ENCODE data around the gene NUAK2. TPM values are rescaled to one million over a fixed set of nuclear protein-coding genes. Genes with fewer than 3 reads are reported as not detected.

Gene NUAK2
- total RNA-seq, 2 experiments from 2014 or later: 5.3 to 9.1 TPM

GRCh38 chr1:205309741-205310140 lies 11.8 kb downstream of the NUAK2 start:
- no peaks in the 10 kb centered on the region for H3K9me2 ChIP-seq (ENCODE audit: insufficient read depth, low read length)
- H3K9me3 ChIP-seq (ENCODE audit: low read length): no peaks in the 10 kb centered on the region
- ChIA-PET POLR2A (no interaction called here), CTCF (ENCODE audit: unreplicated experiment) (no interaction called here)
- no peak overlapping the region for H2AFZ ChIP-seq (ENCODE audit: low read length)
- intact Hi-C loops (cut with micrococcal nuclease; ENCODE audit: unreplicated experiment): loop anchor here (10.0 kb wide), 2 partner anchors 795 to 1985 kb away; partner anchors contain the start of gene MDM4
- no peak for DNase-seq (ENCODE audit: low spot score)
- H4K20me1 ChIP-seq (ENCODE audit: insufficient read depth, low read length): no peaks in the 10 kb centered on the region
- no peak overlapping the region for H3K4me2 ChIP-seq (ENCODE audit: low read length)
- H3K4me3 ChIP-seq (ENCODE audit: low read depth, low read length, poor library complexity, severe bottlenecking): no peak overlapping the region
- peaks cover 66% of the 10 kb centered on the region for H3K36me3 ChIP-seq (ENCODE audit: insufficient read depth, low read length)
- no peak for TF ChIP-seq EZH2phosphoT487 (IDR thresholded peaks at IDR 0.05; ENCODE audit: borderline replicate concordance, low read depth, low read length)
- TF ChIP-seq CTCF (conservative IDR thresholded peaks at IDR 0.05; ENCODE audit: low read length): no peak
- no TSS peak for BruUV-seq (replicated peaks)
- peaks cover 43% of the 10 kb centered on the region for H3K4me1 ChIP-seq (ENCODE audit: insufficient read depth, low read length, poor library complexity, severe bottlenecking)
- H3K79me2 ChIP-seq (ENCODE audit: insufficient read depth, low read depth, low read length): peaks cover 29% of the 10 kb centered on the region; the same call in 1 of the 2 replicates
- H3K27ac ChIP-seq (ENCODE audit: low read depth, low read length, poor library complexity, severe bottlenecking): no peak overlapping the region

GRCh38 chr1:205306929-205307566 lies 14.5 kb downstream of the NUAK2 start:
- H3K4me3 ChIP-seq (ENCODE audit: low read depth, low read length, poor library complexity, severe bottlenecking): no peak overlapping the region
- peaks cover 91% of the 10 kb centered on the region for H3K36me3 ChIP-seq (ENCODE audit: insufficient read depth, low read length)
- no peak overlapping the region for H3K4me2 ChIP-seq (ENCODE audit: low read length)
- no peak for TF ChIP-seq CTCF (conservative IDR thresholded peaks at IDR 0.05; ENCODE audit: low read length)
- no peak for TF ChIP-seq EZH2phosphoT487 (IDR thresholded peaks at IDR 0.05; ENCODE audit: borderline replicate concordance, low read depth, low read length)
- DNase-seq (ENCODE audit: low spot score): no peak
- H3K27ac ChIP-seq (ENCODE audit: low read depth, low read length, poor library complexity, severe bottlenecking): no peak overlapping the region
- intact Hi-C loops (cut with micrococcal nuclease; ENCODE audit: unreplicated experiment): no loop called here
- POLR2A ChIA-PET: interaction anchor here (1.3 kb wide), 1 partner anchor 20 kb away, joined by 3 read pairs; no protein-coding TSS in a partner anchor
- H3K4me1 ChIP-seq (ENCODE audit: insufficient read depth, low read length, poor library complexity, severe bottlenecking): peaks cover 21% of the 10 kb centered on the region
- H3K9me2 ChIP-seq (ENCODE audit: insufficient read depth, low read length): no peaks in the 10 kb centered on the region
- no TSS peak for BruUV-seq (replicated peaks)
- H2AFZ ChIP-seq (ENCODE audit: low read length): no peak overlapping the region
- no peaks in the 10 kb centered on the region for H3K9me3 ChIP-seq (ENCODE audit: low read length)
- no peaks in the 10 kb centered on the region for H4K20me1 ChIP-seq (ENCODE audit: insufficient read depth, low read length)
- peaks cover 2% of the 10 kb centered on the region; the same call in 1 of the 2 replicates for H3K79me2 ChIP-seq (ENCODE audit: insufficient read depth, low read depth, low read length)
- CTCF ChIA-PET (ENCODE audit: unreplicated experiment): no interaction called here

- ChIA-PET POLR2A (no interaction called here), CTCF (ENCODE audit: unreplicated experiment) (no interaction called here)
- H3K36me3 ChIP-seq (ENCODE audit: insufficient read depth, low read length): peaks cover 70% of the 10 kb centered on the region
- H3K4me1 ChIP-seq (ENCODE audit: insufficient read depth, low read length, poor library complexity, severe bottlenecking): peaks cover 29% of the 10 kb centered on the region
- no peaks in the 10 kb centered on the region for H4K20me1 ChIP-seq (ENCODE audit: insufficient read depth, low read length)
- TF ChIP-seq CTCF (conservative IDR thresholded peaks at IDR 0.05; ENCODE audit: low read length) (no peak), EZH2phosphoT487 (IDR thresholded peaks at IDR 0.05; ENCODE audit: borderline replicate concordance, low read depth, low read length) (no peak)
- intact Hi-C loops (cut with micrococcal nuclease; ENCODE audit: unreplicated experiment): no loop called here
- no peaks in the 10 kb centered on the region for H3K9me2 ChIP-seq (ENCODE audit: insufficient read depth, low read length)
- H3K4me3 ChIP-seq (ENCODE audit: low read depth, low read length, poor library complexity, severe bottlenecking): no peak overlapping the region
- BruUV-seq (replicated peaks): no TSS peak
- DNase-seq (ENCODE audit: low spot score): no peak
- no peaks in the 10 kb centered on the region for H3K9me3 ChIP-seq (ENCODE audit: low read length)
- H3K27ac ChIP-seq (ENCODE audit: low read depth, low read length, poor library complexity, severe bottlenecking): peak overlapping the region; percentile 4
- no peak overlapping the region for H2AFZ ChIP-seq (ENCODE audit: low read length)
- H3K4me2 ChIP-seq (ENCODE audit: low read length): no peak overlapping the region
- H3K79me2 ChIP-seq (ENCODE audit: insufficient read depth, low read depth, low read length): no peaks in the 10 kb centered on the region
Observed at GRCh38 chr1:205304695-205305070, 16.9 kb downstream of the NUAK2 start.

All from OCI-LY7 (cell line).